DMS114 treated with DMSO at 0.1 percent for 48 hours (cell line): ENCODE results near the gene SHISA9.

ENCODE experiments used
- DNase-seq: peaks from one replicate; lab custom pipeline; 2025; ENCODE audit not compliant: unreplicated experiment; lab: John Stamatoyannopoulos, UW

The SHISA9 gene

DNA sequence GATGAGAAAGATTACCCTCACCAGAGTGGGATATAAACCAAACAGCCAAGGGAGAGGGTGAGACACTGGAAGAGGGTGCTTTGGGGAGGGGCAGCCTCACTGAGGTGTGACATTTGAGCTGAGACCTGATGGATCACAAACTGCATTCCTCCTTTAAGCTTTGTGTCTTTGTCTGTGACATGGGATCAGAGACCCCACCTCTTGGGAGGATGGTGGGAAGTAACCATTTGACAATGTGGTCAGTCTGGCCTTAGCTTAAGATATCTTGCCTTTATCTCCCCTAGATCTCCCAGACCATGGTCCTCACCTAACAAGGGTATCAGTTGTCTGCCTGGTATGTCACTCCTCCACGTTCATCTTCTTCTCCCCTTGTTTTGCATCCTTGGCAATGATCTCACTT lies 163.4 kb downstream of the SHISA9 start:
- DNase-seq, result no peak

- DNase-seq, result no peak
Measured at GRCh38 chr16:13067648-13068047, 166.2 kb downstream of the SHISA9 start.

DNA sequence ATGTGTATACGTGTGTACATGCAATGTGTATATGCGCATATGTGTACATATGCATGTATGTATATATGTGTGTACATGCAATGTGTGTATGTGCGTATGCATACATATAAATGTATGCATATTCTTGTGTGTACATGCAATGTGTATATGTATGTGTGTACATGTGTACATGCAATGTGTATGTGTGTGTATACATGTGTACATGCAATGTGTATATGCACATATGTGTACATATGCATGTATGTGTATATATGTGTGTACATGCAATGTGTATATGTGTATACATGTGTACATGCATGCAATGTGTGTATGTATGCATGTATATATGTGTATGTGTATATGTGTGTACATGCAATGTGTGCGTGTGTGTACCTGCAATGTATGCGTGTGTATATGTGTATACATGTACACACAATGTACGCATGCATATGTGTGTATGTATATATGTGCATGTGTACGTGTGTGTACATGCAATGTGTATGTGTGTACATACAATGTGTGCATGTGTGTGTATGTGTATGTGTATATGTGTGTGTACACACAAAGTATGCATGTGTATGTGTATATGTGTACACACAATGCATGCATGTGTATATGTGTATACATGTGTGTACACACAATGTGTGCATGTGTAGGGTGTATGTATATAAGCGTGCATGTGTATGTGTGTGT lies 167.7 kb downstream of the SHISA9 start:
- no peak for DNase-seq

DNA sequence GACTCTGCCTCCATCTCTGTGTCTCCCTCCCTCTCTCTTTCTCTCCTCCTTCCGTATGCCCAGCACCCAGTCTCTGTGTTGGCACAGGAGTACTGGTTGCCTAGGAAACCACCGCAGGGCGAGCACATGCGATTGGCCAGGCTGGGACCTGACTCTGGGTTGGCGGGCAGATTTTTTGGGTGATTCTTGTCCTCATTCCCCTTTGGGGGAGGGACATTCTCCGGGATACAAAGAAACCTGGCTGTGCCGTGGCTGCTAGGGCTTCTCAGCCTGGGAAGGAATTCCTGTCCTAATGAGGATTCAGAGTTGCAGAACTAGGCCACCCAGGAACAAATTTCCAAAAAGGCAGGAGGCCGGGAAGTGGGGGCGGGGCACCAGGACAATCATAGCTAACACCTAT lies 168.9 kb downstream of the SHISA9 start:
- DNase-seq, result no peak

- DNase-seq, result no peak
Measured at GRCh38 chr16:13076878-13077277, 175.5 kb downstream of the SHISA9 start.

- DNase-seq, result no peak
Measured at GRCh38 chr16:13077816-13078215, 176.4 kb downstream of the SHISA9 start.

DNA sequence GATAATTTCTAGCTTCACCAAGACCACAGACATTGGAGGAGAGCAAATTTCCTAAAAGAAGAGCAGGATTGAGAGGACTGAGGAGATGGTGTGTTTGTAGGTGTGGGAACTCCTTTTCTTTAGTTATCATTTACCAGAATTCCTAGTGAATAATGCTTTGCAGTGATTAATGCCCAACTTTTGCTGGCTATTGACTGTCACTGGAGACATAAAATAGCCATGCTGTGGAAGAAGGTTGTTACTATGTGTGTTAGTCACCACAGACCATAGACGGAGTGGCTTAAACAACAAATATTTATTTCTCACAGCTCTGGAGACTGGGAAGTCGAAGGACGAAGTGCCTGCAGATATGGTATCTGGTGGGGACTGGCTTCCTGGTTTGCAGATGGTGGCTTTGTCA lies 179.1 kb downstream of the SHISA9 start:
- no peak for DNase-seq

DNA sequence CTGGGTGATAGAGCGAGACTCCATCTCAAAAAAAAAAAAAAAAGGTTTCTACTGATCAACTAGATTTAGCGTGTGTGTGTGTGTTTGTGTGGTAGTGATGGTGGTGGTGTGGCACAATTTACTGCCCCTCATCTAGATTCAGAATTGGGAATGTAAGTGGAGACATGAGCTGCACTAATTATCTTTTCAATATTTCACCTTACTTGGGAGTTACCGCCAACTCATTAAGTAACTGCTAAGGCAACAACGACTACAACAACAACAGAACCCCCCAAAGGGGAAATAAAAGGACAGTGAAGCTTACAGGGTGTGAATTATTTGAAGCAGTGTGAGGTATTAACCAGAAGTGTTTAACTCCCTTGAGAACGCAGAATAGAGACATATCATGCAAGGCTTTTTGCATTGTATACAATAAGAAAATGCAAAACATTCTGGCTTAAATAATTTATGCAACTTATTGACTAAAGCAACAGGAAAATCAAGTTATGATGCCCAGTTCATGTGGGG lies 180.5 kb downstream of the SHISA9 start:
- DNase-seq, result no peak

DNA sequence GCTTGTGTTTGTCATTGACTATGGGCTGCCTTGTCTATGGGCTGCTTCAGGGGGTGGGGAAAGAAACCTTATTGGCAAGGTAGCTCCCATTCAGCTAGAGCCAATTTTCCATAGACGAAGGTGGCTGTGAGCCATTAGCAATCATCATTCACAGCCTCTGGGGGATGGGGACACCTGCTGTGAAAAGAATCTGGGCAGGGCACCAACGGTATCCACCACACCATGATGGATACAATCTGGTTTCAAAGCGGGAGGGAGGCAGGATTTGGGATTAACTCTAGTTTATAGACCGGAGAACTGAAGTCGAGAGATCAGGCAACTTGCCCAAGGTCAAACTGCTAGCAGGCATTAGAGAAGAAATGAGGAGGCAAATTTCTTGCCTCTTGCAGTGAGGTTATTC lies 182.3 kb downstream of the SHISA9 start:
- DNase-seq, result no peak

GRCh38 chr16:13084331-13084730 lies 182.9 kb downstream of the SHISA9 start:
- no peak for DNase-seq

DNA sequence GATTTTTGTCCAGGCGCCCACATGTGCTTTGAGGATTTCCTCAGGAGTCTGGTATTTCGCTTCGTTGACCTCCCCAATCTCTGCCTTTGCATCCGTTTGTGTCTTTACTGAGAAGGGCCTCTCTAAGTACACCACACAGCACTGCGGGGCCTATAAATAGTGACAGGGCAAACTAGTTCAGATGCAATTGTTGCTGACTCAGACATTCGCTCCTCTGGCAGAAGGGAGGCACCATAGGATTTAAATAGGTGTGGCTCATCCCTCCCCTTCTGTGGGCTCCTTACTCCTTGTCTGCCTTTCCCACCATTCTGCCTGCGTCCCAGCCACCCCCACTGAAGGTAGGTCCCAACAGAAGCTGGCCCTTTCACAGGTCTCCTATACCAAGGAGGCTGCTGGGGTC lies 192.3 kb downstream of the SHISA9 start:
- no peak for DNase-seq

DNA sequence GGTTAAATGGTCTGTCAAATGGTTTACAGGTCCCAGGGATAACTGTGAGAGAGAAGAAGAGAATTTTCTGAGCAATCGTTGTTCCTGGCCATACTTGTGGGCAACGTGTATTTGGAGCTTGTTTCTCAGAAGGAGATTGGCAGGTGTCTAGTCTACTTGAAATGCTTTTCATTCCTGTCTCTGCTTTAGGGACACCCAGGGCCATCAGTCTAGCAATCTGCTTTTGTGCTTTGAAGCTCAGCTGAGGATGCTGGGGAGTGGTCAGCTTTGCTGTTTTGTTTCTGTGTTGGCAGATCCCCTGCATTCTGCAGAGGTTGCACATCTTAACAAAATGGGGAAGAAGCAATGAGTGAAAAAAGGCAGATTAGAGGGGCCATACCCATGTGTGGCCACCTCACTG lies 193.7 kb downstream of the SHISA9 start:
- no peak for DNase-seq

GRCh38 chr16:13098536-13098935 lies 197.1 kb downstream of the SHISA9 start:
- DNase-seq, result no peak

- DNase-seq, result no peak
Measured at GRCh38 chr16:13099822-13100221, 198.4 kb downstream of the SHISA9 start.

DNA sequence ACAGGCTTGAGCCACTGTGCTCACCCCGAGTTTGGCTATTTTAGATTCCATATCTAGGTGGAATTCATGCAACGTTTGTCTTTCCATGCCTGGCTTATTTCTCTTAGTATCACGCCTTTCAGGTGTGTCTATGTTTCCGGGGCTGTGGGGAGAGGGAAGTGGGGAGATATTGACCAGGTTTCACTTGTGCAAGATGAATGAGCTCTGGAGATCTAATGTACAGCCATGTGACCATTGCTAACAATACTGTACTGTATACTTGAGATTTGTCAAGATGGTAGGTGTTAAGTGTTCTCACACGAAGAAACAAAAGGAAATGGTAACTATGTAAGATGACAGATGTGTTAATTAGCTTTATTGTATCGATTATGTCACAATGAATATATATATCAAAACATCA lies 199.6 kb downstream of the SHISA9 start:
- DNase-seq, result no peak

GRCh38 chr16:13101828-13102227 lies 200.4 kb downstream of the SHISA9 start:
- DNase-seq, result no peak

GRCh38 chr16:13102401-13102800 lies 201.0 kb downstream of the SHISA9 start:
- DNase-seq, result no peak

- no peak for DNase-seq
Measured at GRCh38 chr16:13103831-13104530, 202.6 kb downstream of the SHISA9 start.

GRCh38 chr16:13104772-13105171 lies 203.4 kb downstream of the SHISA9 start:
- DNase-seq, result no peak

- DNase-seq, result no peak
Measured at GRCh38 chr16:13105427-13105826, 204.0 kb downstream of the SHISA9 start.

GRCh38 chr16:13106464-13106863 lies 205.1 kb downstream of the SHISA9 start:
- no peak for DNase-seq

DNA sequence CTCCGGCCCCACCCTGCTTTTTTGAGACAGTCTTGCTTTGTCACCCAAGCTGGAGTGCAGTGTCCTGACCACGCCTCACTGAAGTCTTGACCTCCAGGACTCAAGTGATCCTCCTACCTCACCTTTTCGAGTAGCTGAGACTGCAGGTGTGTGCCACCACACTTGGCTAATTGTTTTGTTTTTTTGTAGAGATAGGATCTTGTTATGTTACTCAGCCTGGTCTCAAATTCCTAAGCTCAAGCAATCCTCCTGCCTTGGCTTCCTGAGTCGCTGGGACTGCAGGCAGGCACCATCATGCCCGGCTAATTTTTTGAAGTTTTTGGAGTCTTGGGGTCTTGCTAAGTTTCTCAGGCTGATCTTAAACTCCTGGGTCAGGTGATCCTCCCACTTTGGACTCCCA lies 206.7 kb downstream of the SHISA9 start:
- DNase-seq, result no peak

DNA sequence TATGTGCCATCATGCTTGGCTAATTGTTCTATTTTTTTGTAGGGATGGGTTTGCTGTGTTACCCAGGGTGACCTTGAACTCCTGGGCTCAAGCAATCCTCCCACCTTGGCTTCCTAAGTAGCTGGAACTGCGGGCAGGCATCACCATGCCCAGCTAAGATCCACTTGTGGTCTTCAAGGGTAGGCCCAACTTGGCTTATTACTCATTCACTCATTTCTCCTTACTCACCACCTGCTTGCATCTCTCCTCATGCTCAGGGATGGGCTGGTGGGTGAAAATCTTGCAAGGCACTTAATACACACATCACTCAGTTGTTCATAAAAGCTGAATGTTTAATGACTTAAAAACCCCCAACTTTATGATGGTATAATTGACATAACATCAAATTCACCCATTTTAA lies 207.8 kb downstream of the SHISA9 start:
- no peak for DNase-seq
